Measurements from ENCODE around the gene TWIST2.

Gene TWIST2

DNA sequence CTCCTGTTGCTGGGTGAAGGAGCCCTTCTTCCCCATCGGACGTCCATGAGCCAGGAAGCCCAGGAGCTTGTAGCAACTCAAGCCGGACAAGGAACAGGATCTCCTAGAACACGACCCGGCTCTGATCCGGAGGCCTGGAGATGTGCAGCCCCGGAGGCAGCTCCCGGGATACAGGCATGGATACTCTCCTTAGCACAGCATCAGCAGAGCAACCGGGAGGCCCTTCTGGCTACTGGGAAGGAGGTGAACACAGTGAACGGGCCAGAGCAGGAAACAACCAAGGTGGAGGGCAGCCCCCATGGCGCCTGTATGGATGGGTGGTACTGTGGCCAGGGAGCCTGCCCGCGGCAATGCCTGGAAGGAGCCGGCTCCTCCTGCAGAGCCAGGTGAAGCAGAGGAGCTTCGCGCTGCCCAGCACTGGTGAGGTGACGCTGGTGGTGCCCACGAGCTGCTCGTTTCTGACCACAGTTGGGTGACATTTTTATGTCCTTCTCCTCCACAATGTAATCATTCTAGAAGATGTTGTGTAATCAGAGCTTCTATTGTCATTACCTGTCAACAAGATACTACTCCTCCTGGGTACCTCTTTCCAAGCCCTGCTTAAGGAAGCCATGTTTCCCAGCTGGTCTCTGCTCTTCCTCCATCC is 94.3 kb downstream of the TWIST2 start:
- DNase-seq, result peak in 8 of 42 donors; percentile 7 to 35 (median 21)
- intact Hi-C loops (cut with DNase I), result no loop called here

DNA sequence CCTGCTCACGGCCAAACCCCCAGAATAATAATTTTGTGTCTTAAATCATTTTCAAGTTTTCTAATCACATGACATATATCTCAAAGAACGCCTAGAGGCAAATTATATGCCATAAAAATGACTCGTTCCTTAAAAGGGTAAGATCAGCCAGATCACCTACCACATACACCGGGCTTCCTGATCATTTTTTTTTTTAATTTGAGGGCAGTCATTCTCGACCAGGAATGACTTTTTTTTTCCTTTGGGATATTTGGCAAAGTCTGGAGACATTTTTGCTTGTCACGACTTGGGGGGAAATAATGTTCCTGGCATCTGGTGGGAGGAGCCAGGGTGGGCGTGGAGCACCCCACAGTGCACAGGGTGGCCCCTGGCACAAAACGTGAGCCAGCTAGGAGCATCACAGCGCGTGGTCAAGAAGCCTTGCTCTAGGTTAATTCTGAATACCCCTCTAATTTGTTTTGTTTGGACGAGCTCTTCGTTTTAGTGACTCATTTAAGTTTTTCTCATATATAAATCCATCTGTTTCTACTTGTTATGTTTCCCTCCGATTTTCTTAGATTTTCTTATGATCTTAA is 94.9 kb downstream of the TWIST2 start:
- intact Hi-C loops (cut with DNase I), result no loop called here
- DNase-seq, result peak in 5 of 42 donors; percentile 3 to 27 (median 9)

DNA sequence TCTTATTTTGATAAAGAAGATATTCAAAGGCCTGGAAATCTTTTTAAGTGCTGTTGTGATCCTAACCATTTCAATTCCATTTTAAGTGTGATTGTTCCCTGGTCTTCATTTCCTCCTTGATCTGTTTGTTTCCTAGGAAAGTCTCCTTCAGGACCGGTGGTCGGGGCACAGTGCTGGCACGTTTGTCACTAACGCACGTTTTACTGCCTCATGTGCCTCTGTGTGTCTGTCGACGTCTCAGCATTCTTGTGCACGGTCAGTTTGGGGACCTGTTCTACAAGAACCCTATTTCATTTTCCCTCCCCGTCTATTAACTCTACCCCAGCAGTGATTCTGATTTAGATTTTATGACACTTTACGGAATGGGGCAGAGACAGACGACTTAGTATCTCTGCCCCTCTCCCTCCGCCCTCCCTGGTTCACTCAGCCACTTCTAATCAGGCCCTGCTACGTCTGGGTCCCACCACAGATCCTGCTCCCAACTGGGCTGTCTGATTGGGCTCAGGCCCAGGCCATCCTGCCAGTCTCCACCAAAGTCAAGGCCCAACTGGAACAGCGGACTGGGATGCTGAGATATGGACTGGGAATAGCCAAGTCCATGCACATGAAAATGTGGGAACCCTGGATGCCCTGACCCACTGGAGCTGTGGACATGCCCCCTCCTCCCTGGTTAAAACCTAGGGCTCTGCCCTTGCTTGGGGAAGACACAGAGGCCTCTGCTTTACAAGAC is 95.6 kb downstream of the TWIST2 start:
- intact Hi-C loops (cut with DNase I), result no loop called here
- DNase-seq, result peak in 8 of 42 donors; percentile 6 to 24 (median 10)

DNA sequence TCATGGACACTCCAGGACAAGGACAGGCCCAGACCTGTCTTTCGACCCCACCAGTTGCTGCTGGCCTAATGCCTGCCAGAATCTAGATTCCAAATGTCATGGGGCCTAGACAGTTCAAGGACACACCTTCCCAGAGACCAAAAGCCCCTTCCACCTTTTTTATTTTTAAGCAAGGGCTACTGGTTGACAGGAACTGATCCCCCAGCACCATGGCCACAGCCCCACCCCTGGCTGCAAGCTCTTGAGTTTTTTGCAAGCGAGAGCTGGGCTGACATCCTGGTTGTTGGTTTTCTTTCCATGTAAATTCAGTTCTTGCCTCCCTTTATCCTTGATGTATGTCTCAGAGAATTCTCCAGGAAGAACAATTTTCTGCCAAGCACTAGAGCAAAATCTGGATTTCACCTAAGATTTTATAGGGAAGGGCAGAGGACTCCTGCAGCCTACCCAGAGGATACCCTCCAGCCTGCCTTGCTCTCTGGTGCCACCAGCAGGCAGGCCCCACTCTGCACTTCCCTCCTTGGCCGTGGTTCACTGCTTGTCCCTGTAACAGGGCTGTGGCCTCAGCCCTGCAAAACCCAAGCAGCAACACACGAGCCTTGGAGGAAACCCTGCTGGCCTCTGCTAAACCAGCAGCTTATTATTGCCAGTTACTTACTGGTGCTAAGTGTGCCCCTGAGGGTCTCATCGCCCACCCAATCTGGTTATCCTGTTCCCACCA is 97.7 kb downstream of the TWIST2 start:
- peak in 35 of 42 donors; percentile 23 to 81 (median 48) for DNase-seq
- intact Hi-C loops (cut with DNase I), result no loop called here

DNA sequence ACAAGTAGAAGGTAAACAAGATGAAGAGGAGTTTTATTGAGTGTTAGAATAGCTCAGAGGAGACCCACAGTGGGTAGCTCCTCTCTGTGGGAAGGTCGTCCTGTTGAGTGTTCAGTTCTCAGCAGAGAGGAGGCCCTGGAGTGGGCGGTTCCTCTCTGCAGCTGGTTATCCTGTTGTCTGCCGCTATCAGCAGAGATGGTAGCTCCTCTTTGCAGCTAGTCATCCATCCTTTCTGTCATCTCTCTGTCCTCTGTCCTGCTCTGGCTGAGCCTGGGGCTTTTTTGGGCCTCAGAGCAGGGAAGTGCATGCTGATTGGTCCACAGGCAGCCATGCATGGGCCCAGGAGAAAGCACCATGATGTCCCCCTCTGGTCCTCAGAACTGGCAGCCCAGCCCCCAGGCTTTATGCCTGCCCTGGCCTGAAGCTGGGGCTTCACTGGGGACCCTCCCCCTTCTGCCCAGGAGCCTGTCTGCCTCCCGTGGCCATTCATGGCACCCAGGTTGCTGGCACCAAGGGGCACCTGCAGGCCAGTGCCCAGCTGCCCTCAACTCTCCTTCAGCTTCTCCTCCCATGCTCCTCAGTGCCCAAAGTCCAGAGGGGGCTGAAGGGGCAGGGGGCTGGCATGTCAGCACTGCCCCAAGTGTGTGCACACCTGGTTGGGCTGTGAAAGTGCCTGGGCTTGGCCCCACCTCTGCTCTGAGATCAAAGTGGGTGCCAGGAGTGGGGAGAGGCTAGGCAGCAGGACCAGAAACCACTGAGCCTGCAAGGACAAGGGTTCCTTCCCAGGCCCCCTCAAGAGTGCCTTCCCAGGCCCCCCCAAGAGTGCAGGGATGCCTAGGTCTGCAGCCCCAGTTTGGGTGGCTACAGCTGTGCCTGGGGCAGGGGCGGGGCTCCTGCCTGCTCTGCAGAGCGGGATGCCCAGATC is 98.7 kb downstream of the TWIST2 start:
- DNase-seq, result peak in 11 of 42 donors; percentile 4 to 21 (median 9)
- intact Hi-C loops (cut with DNase I), result no loop called here

DNA sequence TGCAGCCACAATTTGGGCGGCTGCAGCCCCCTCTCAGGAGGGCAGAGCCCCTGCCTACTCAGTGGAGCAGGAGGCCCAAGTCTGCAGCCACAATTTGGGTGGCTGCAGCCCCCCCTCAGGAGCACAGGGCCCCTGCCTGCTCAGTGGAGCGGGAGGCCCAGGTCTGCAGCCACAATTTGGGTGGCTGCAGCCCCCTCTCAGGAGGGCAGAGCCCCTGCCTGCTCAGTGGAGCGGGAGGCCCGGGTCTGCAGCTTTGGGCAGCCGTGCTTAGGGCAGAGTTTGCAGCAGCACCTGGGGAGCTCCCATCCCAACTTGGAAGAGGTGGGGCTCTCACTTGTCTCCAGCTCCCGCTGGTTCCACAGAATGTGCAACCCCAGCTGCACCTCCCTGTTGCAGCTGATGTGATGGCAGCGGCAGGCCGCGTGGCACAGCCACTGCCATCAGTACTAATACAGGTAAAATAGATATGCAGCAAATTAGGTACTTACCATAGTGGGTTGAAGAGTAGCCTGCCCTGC is 99.4 kb downstream of the TWIST2 start:
- intact Hi-C loops (cut with DNase I), result no loop called here
- peak in 5 of 42 donors; percentile 3 to 18 (median 4) for DNase-seq

DNA sequence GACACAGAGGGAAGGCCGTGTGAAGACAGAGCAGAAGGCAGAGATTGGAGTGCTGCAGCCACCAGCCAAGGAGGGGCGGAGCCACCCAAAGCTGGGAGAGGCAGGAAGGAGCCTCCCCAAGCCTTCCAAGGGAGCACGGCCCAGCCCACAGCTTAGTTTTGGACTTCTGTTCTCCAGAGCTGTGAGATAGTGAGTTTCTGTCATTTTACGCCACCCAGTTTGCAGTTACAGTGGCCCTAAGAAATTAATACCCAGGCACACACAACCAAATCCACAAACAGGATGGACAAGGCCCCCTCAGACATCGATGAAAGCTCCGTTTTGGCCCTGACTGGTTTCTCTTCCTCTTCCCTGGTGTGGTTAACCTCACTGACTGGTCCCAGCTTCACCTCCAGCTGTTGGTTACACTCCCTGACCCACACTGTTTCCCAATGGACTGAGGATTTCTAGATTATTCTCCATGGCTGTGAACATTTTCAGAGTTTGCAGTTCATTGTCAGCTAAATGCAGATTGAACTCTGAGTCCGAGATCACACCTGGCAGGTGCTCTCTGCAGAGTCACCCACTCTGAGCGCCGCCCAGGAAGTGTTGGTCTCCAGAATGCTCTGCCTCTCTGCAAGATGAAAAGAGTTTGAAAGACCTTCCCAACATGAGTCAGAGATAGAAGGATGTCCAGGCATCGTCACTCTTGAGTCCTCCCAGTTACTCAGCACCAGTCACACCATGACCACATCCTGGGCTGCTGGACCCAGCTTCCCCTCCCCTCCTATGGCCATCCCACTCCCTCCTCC is 100.2 kb downstream of the TWIST2 start:
- peak in 10 of 42 donors; percentile 11 to 42 (median 19) for DNase-seq

DNA sequence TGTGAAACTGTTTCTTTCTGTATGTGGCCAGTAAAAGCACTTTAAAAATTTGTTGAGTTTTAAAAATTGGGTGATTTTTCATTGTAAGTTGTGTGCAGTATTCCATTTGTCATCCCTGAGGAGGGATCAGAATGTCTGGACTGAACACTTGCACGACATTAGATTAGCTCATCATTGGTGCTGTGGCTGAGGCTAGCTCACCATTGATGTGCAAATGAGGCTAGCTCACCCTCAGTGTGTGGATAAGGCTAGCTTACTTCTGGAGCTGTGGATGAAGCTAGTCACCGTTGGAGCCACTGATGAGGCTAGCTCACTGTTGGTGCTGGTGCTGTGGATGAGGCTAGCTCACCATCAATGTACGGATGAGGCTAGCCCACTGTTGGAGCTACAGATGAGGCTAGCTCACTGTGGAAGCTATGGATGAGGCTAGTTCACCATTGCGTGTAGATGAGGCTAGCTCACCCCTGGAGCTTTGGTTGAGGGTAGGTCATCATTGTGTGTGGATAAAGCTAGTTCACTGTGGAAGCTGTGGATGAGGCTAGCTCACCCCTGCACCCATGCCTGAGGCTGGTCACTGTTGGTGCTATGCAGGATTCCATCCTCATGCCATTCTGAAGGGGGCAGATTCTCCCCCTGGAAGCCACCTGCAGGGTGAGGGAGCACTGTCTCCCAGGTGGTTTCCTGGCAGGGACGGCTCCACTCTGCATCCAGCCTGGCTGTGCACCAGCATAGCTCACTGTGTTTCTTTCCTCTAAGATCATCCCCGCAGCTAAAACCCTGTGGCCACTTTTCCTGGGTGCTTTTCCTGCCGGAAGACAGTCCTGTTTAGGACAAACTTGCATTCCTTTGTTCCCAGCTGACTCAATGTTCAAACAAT is 101.1 kb downstream of the TWIST2 start:
- intact Hi-C loops (cut with DNase I), result no loop called here
- peak in 5 of 42 donors; percentile 3 to 23 (median 13) for DNase-seq

More for the DNA sequence above, 100.2 kb downstream of the TWIST2 start:
- intact Hi-C loops (cut with DNase I), result no loop called here

DNA sequence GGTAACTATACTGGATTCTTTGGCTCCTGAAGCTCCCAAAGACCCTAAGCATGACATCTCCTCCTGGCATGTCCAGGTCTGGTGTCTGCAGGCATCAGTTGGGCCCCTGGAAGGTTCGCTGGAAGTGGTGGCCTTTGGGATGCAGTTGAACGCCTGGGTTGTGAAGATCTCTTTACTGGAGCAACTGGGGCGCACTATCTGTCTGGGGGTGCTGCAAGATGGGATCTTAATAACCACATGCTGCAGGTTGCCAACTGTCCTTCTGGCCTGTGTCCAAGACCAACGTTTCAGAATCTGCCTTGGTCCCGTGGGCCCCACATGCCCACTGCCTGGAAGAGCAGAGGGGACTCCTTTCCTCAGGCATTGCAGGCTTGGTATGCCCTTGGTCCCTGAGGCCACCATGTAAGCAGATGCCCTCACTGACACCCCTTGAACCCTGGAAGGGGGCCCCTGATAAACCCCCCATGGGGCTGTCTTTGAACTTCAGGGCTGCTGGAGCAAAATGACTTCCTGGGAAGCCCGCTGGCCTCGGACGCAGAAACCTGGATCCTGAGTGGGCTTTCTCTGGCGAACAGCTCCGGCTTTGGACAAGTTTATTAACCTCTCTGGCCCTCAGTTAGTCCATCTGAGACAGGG is 101.9 kb downstream of the TWIST2 start:
- intact Hi-C loops (cut with DNase I), result no loop called here
- DNase-seq, result peak in 6 of 42 donors; percentile 6 to 32 (median 16)

DNA sequence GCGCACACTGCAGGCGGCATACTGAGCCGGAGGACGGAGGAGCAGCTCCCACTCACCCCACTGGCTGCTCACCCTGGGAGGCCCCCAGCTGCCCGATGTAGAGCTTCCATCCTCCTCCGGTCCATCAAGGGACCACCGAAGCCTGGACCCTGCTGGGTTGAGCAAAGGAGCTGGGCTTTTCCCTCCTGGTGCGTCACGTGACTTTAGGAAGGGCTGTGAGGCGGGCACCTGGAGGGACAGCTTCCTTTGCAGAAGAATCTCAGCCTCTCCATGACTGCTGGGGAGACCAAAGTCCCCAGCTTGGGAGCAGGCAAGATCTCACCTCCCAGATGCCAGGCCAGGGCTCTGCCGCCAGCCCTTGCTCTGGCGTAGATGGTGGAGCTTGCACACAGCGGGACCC is 102.7 kb downstream of the TWIST2 start:
- intact Hi-C loops (cut with DNase I), result no loop called here
- peak in 7 of 42 donors; percentile 7 to 33 (median 19) for DNase-seq

DNA sequence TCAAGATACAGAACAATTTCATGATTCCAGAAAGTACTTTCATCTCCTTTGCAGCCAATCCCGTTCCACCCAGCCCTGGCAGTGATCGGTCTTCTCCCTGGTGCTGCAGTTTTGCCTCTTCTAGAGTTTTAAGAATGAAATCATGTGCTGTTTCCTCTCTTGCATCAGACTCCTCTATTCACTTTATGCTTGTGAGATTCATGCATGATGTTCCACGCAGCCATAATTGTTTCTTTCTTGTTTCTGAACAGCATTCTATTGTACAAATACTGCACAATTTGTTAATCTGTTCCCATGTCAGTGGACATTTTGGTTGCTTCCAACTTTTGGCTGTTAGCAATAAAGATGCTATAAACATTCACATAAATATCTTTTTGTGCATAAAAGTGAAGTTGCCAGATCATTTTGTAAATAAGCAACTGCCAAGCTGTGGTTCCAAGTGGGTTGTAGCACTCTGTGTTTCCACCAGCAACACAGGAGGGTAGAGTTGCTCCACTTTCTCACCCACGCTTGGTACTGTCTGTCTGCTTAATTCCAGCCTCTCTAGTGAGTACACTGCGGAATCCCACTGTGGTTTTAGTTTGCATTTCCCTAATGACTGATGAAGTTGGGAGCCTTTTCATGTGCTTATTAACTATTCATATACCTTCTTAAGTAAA is 104.5 kb downstream of the TWIST2 start:
- DNase-seq, result peak in 8 of 42 donors; percentile 10 to 55 (median 38)
- intact Hi-C loops (cut with DNase I), result no loop called here

DNA sequence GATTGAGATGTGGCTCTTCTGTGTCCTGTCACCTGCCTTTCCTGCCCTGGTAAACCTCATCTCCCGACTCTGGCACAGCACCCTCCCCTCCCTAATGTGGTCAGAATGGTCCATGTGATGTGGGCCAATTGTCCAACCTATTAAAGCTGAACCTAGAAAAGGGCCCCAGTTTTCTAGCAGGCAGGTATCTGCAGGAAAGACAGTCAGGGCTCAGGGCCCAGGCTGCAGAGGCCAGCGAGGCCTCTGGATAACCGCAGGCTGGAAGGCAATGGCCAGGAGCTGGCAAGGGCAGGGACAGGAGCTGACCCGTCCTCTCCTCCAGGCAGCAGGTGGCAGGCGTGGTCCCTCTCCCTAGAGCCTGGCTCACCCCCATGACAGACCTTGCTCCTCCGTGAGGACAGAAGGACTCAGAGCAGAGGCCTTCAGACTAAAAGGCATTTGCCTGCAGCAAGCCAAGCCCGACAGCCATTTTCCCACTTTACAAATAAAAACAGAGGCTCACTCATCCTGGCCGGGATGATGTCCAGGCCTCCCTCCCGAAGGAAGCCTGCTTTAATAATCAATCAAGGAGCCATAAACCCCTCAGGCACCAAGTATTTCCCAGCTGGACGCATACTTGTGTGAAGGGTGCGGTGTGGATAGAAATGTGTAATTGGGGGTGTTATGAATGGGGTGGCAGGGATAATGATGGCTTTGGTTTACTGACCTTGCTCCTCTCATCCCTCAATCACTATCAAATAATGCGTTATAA is 107.1 kb downstream of the TWIST2 start:
- DNase-seq, result peak in 6 of 42 donors; percentile 8 to 32 (median 14)
- intact Hi-C loops (cut with DNase I), result no loop called here

DNA sequence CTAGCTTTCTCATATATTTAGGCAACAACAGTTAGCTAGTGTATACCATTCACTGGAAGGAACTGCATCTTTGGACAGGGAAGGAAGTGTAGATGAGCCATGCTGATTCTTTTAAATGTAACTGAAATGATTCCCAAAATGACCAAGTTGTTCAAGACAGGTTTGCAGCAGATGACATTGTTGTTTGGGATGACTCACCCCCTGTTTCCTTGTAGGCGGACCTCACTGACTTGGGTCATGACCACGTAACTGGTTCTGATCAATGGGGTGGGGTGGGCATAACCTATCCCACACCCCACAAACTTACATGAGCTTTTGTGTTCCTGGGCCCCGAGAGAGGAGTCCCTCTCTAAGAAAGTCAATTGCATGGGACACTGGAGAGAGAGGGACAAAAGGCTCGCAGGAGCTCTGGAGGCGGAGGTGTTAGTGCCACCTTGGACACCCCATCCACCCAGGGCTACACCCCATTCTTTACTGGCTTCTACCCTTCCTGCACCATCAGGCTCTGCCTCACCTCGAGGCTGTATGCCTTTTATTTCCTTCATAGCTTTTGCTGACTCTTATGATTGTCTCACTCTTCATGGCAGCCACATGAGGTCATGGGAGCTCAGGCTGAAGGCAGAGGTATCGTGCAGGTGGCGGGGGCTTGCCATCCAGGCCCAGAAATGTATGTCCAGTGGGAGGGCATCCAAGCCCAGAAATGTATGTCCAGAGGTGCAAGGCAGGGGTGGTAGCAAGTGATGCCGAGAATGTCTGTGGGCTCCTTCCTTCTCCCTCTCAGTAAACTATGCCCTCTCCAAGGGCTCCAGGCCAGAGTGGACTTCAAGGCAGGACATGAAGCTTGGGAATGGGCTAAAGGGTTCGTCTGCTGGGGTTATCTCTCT is 108.0 kb downstream of the TWIST2 start:
- intact Hi-C loops (cut with DNase I), result no loop called here
- peak in 3 of 42 donors; percentile 8 to 20 (median 18) for DNase-seq

DNA sequence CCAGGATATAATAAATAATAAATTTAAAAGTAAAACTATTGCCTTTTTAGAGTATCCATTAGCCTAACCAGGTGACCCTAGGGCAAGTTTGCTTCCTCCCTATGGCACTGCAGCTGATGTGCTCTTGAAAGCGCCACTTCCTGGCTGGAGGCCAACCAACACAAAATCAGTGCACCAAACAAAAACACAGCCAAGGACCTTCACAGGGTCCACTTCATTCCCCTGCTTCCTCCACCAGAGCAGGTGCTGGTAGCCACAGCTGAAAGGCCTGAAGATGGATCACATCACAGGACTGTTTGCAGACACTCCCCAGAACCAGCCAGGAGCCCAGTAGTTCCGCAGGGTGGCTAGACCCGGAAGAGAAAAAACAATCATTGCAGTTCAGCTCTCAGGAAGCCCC is 108.8 kb downstream of the TWIST2 start:
- DNase-seq, result peak in 3 of 42 donors; percentile 12 to 34 (median 13)

More for the DNA sequence above, 108.8 kb downstream of the TWIST2 start:
- intact Hi-C loops (cut with DNase I), result no loop called here
